Mesodermal cell (in vitro differentiated cells): ENCODE data around the gene MAP1S.

Experiments
- H3K27ac ChIP-seq: 2 replicates; pipeline ENCODE4 v1.7.0; 2013; ENCODE audit warnings: mild to moderate bottlenecking, low read depth, low read length, moderate library complexity; ENCODE audit not compliant: severe bottlenecking
- H3K36me3 ChIP-seq: 2 replicates; pipeline ENCODE4 v1.7.1; 2013; ENCODE audit warnings: mild to moderate bottlenecking, low read length, moderate library complexity; ENCODE audit not compliant: control insufficient read depth, insufficient read depth
- H3K4me1 ChIP-seq: one replicate; pipeline ENCODE4 v1.7.1; 2013; ENCODE audit warnings: mild to moderate bottlenecking, low read length; ENCODE audit not compliant: insufficient read depth, control insufficient read depth, poor library complexity, severe bottlenecking
- H3K4me3 ChIP-seq: 2 replicates; pipeline ENCODE4 v1.7.0; 2013; ENCODE audit warnings: low read length, control low read depth, mild to moderate bottlenecking; ENCODE audit not compliant: insufficient read depth, poor library complexity, severe bottlenecking; ENCODE audit errors: extremely low read depth
- H3K9me3 ChIP-seq: 2 replicates; pipeline ENCODE4 v1.7.1; 2013; ENCODE audit warnings: mild to moderate bottlenecking, low read length, moderate library complexity; ENCODE audit not compliant: control insufficient read depth
- WGBS, 2 experiments: methylation state at CpG; one replicate each; pipeline ENCODE4 v1.1.5; 2013; ENCODE audit warnings: missing lambda C conversion rate in 2 of 2; ENCODE audit not compliant: insufficient coverage in 2 of 2; 5-methylcytosine and 5-hydroxymethylcytosine counted together

Gene MAP1S

GRCh38 chr19:17753976-17754375 lies 34.7 kb downstream of the MAP1S start:
- Histone ChIP-seq H3K36me3 (no peaks in the 10 kb centered on the region), H3K27ac (no peak overlapping the region), H3K4me3 (no peak overlapping the region), H3K9me3 (no peaks in the 10 kb centered on the region), H3K4me1 (peaks cover 8% of the 10 kb centered on the region)
- 48 to 56% methylated on average over 8 to 9 of the region's 9 CpGs for WGBS, 2 experiments

- peaks cover 8% of the 10 kb centered on the region for H3K4me1 ChIP-seq
- 66 to 75% methylated on average over 3 of the region's 5 CpGs for WGBS, 2 experiments
- no peaks in the 10 kb centered on the region for H3K9me3 ChIP-seq
- H3K4me3 ChIP-seq, result no peak overlapping the region
- no peak overlapping the region for H3K27ac ChIP-seq
- H3K36me3 ChIP-seq, result no peaks in the 10 kb centered on the region
Measured at GRCh38 chr19:17754634-17755442, 35.6 kb downstream of the MAP1S start.

GRCh38 chr19:17755443-17755890 lies 36.2 kb downstream of the MAP1S start:
- whole genome bisulfite sequencing, 2 experiments, result 50% methylated on average over 1 of the region's 1 CpG; no CpG with 5 or more reads in 1 of the 2 experiments
- peaks cover 8% of the 10 kb centered on the region for H3K4me1 ChIP-seq
- no peaks in the 10 kb centered on the region for H3K9me3 ChIP-seq
- H3K4me3 ChIP-seq, result no peak overlapping the region
- H3K36me3 ChIP-seq, result no peaks in the 10 kb centered on the region
- H3K27ac ChIP-seq, result no peak overlapping the region

- Histone ChIP-seq H3K27ac (no peak overlapping the region), H3K4me1 (peaks cover 8% of the 10 kb centered on the region), H3K9me3 (no peaks in the 10 kb centered on the region), H3K36me3 (no peaks in the 10 kb centered on the region), H3K4me3 (no peak overlapping the region)
- 20 to 65% methylated on average over 4 to 5 of the region's 12 CpGs for WGBS, 2 experiments
Measured at GRCh38 chr19:17755977-17756670, 36.8 kb downstream of the MAP1S start.

GRCh38 chr19:17757125-17757524 lies 37.8 kb downstream of the MAP1S start:
- no peak overlapping the region for H3K4me3 ChIP-seq
- 92 to 98% methylated on average over 5 to 8 of the region's 9 CpGs for WGBS, 2 experiments

GRCh38 chr19:17758515-17758914 lies 39.2 kb downstream of the MAP1S start:
- Histone ChIP-seq H3K4me1 (peaks cover 8% of the 10 kb centered on the region), H3K27ac (no peak overlapping the region), H3K36me3 (no peaks in the 10 kb centered on the region), H3K9me3 (no peaks in the 10 kb centered on the region), H3K4me3 (no peak overlapping the region)
- 83 to 84% methylated on average over 1 to 2 of the region's 5 CpGs for WGBS, 2 experiments

More at GRCh38 chr19:17757125-17757524, 37.8 kb downstream of the MAP1S start:
- no peaks in the 10 kb centered on the region for H3K36me3 ChIP-seq
- H3K9me3 ChIP-seq, result no peaks in the 10 kb centered on the region
- peaks cover 8% of the 10 kb centered on the region for H3K4me1 ChIP-seq
- H3K27ac ChIP-seq, result no peak overlapping the region

- H3K27ac ChIP-seq, result no peak overlapping the region
- no peaks in the 10 kb centered on the region for H3K36me3 ChIP-seq
- H3K9me3 ChIP-seq, result no peaks in the 10 kb centered on the region
- H3K4me3 ChIP-seq, result no peak overlapping the region
- 88 to 100% methylated on average over 1 to 2 of the region's 4 CpGs for WGBS, 2 experiments
- H3K4me1 ChIP-seq, result peaks cover 1% of the 10 kb centered on the region
Measured at GRCh38 chr19:17761148-17761547, 41.9 kb downstream of the MAP1S start.

- Histone ChIP-seq H3K27ac (no peak overlapping the region), H3K4me1 (peaks cover 2% of the 10 kb centered on the region), H3K9me3 (no peaks in the 10 kb centered on the region), H3K36me3 (no peaks in the 10 kb centered on the region), H3K4me3 (no peak overlapping the region)
- 68 to 70% methylated on average over 16 of the region's 17 CpGs for WGBS, 2 experiments
Measured at GRCh38 chr19:17762505-17763229, 43.4 kb downstream of the MAP1S start.

- H3K9me3 ChIP-seq, result no peaks in the 10 kb centered on the region
- no peak overlapping the region for H3K4me3 ChIP-seq
- no peak overlapping the region for H3K27ac ChIP-seq
- 80 to 100% methylated on average over 1 of the region's 7 CpGs for WGBS, 2 experiments
- H3K36me3 ChIP-seq, result no peaks in the 10 kb centered on the region
- H3K4me1 ChIP-seq, result peaks cover 2% of the 10 kb centered on the region
Measured at GRCh38 chr19:17764348-17764747, 45.1 kb downstream of the MAP1S start.

- Histone ChIP-seq H3K9me3 (no peaks in the 10 kb centered on the region), H3K4me1 (peaks cover 2% of the 10 kb centered on the region), H3K4me3 (no peak overlapping the region), H3K36me3 (no peaks in the 10 kb centered on the region), H3K27ac (no peak overlapping the region)
- 84 to 90% methylated on average over 11 to 12 of the region's 12 CpGs for WGBS, 2 experiments
Measured at GRCh38 chr19:17765069-17765618, 45.9 kb downstream of the MAP1S start.
